Endothelial cell of umbilical vein (primary cell): ENCODE results near the gene VPS36. TPM values are rescaled to one million over a fixed set of nuclear protein-coding genes. Genes with fewer than 3 reads are reported as not detected.

Experiments used
- BruUV-seq: library from RNA; stranded (reverse); fragments of 400-500 nt; replicated peaks from 2 replicates; lab custom pipeline; 2021; lab: Mats Ljungman, UMichigan
- CTCF ChIA-PET: fragments of 300-600, 350-600 bp; sonication (Branson Sonifier 250); formaldehyde crosslinking; loops from one replicate; lab custom pipeline; 2021; ENCODE audit warnings: antibody characterized with exemption, inconsistent platforms; lab: Charles Lee
- POLR2A ChIA-PET: fragments of 300-600, 350-600 bp; sonication (Branson Sonifier 250); formaldehyde crosslinking; loops from one replicate; lab custom pipeline; 2021; ENCODE audit warnings: antibody characterized with exemption, inconsistent platforms; lab: Charles Lee
- DNase-seq: peaks from one replicate; pipeline ENCODE4 v3.0.0-alpha.2; 2011; ENCODE audit warnings: low read depth, low spot score
- FAIRE-seq: peaks from 2 replicates; lab custom pipeline; 2011; peaks lifted over from hg19 to GRCh38; lab: Jason Lieb, UNC
- H2AFZ ChIP-seq: 2 replicates; pipeline ENCODE4 v1.6.0; 2012; ENCODE audit warnings: low read depth, low read length, control low read depth, inconsistent platforms
- H3K27ac ChIP-seq: 2 replicates; pipeline ENCODE4 v1.5.1; 2011; ENCODE audit warnings: low read depth, mild to moderate bottlenecking, control low read depth, low read length, moderate library complexity; ENCODE audit not compliant: insufficient read depth
- H3K27me3 ChIP-seq, 2 experiments: 2 replicates each; pipeline versions ENCODE4 v1.6.0 to v1.6.1; 2011; ENCODE audit warnings: low read length in 2 of 2, mixed read lengths in 1 of 2; ENCODE audit not compliant: control insufficient read depth in 2 of 2, insufficient read depth in 2 of 2
- H3K36me3 ChIP-seq, 2 experiments: 2 replicates in 1 of 2; 3 replicates in 1 of 2; pipeline ENCODE4 v1.5.1; 2011; ENCODE audit warnings: low read length in 2 of 2, mild to moderate bottlenecking in 1 of 2, moderate library complexity in 1 of 2; ENCODE audit not compliant: control insufficient read depth in 2 of 2, insufficient read depth in 2 of 2; ENCODE audit errors: extremely low read depth in 1 of 2
- H3K4me1 ChIP-seq: 3 replicates; pipeline ENCODE4 v1.5.1; 2011; ENCODE audit warnings: mild to moderate bottlenecking, low read length; ENCODE audit not compliant: control insufficient read depth, insufficient read depth; ENCODE audit errors: extremely low read depth
- H3K4me2 ChIP-seq: 2 replicates; pipeline ENCODE4 v1.6.1; 2011; ENCODE audit warnings: low read length, control low read depth, mixed read lengths; ENCODE audit not compliant: insufficient read depth
- H3K4me3 ChIP-seq, 3 experiments: fragments of 200-600 bp in 1 of 3; sonication (generic), shearing (Covaris generic) in 1 of 3; replicated peaks in 1 of 3; 2 replicates each; pipeline ENCODE4 v1.5.1; 2011 to 2016; ENCODE audit warnings: control low read depth in 3 of 3, low read length in 3 of 3, mild to moderate bottlenecking in 2 of 3, inconsistent platforms in 1 of 3, low read depth in 1 of 3, moderate library complexity in 1 of 3; ENCODE audit not compliant: insufficient read depth in 1 of 3
- H3K79me2 ChIP-seq: 2 replicates; pipeline ENCODE4 v1.6.0; 2012; ENCODE audit warnings: low read length, inconsistent platforms; ENCODE audit not compliant: control insufficient read depth, insufficient read depth
- H3K9ac ChIP-seq: replicated peaks from 2 replicates; pipeline ENCODE3; 2011; ENCODE audit warnings: low read length, control low read depth; ENCODE audit not compliant: insufficient read depth; ENCODE audit errors: extremely low read depth
- H3K9me1 ChIP-seq: replicated peaks from 3 replicates; pipeline ENCODE4 v1.6.0; 2011; ENCODE audit warnings: mild to moderate bottlenecking, low read length; ENCODE audit not compliant: control insufficient read depth, insufficient read depth; ENCODE audit errors: extremely low read depth
- H3K9me3 ChIP-seq: replicated peaks from 2 replicates; pipeline ENCODE4 v1.5.1; 2012; ENCODE audit warnings: low read length, inconsistent platforms; ENCODE audit not compliant: control insufficient read depth, insufficient read depth
- H4K20me1 ChIP-seq: replicated peaks from 2 replicates; pipeline ENCODE3; 2011; ENCODE audit warnings: mild to moderate bottlenecking, low read length; ENCODE audit not compliant: control insufficient read depth, insufficient read depth; ENCODE audit errors: extremely low read depth
- CTCF ChIP-seq, 2 donors: IDR thresholded peaks; 1 replicate in 1 of 2; 2 replicates in 1 of 2; pipeline ENCODE4 v1.5.1; 2011; ENCODE audit warnings: low read length in 2 of 2, mild to moderate bottlenecking in 2 of 2, moderate library complexity in 2 of 2, control low read depth in 1 of 2, inconsistent platforms in 1 of 2, low read depth in 1 of 2; ENCODE audit not compliant: insufficient read depth in 1 of 2; ENCODE audit errors: extremely low read depth in 1 of 2
- EZH2 ChIP-seq: IDR thresholded peaks from 2 replicates; pipeline ENCODE4 v1.6.1; 2012; ENCODE audit warnings: borderline replicate concordance, low read depth, mild to moderate bottlenecking, moderate library complexity, low read length, inconsistent platforms; ENCODE audit not compliant: severe bottlenecking
- FOS ChIP-seq: IDR thresholded peaks from 2 replicates; pipeline ENCODE4 v1.6.1; 2011; ENCODE audit warnings: mild to moderate bottlenecking, low read length, moderate library complexity, borderline replicate concordance; ENCODE audit not compliant: insufficient read depth
- GATA2 ChIP-seq: IDR thresholded peaks from 2 replicates; pipeline ENCODE4 v1.7.0; 2011; ENCODE audit warnings: low read depth, mild to moderate bottlenecking, moderate library complexity, mixed read lengths, low read length; ENCODE audit not compliant: insufficient read length, insufficient read depth
- JUN ChIP-seq: IDR thresholded peaks from 2 replicates; pipeline ENCODE4 v1.6.1; 2011; ENCODE audit warnings: borderline replicate concordance, low read depth; ENCODE audit not compliant: insufficient read length, insufficient read depth
- MAX ChIP-seq: IDR thresholded peaks from 2 replicates; pipeline ENCODE4 v1.6.1; 2011; ENCODE audit not compliant: insufficient read depth, insufficient read length
- MYC ChIP-seq: IDR thresholded peaks from one replicate; pipeline ENCODE4 v1.6.1; 2011; ENCODE audit warnings: mild to moderate bottlenecking, low read depth, low read length
- POLR2A ChIP-seq: IDR thresholded peaks from 2 replicates; pipeline ENCODE4 v1.6.1; 2012; ENCODE audit warnings: low read depth, mild to moderate bottlenecking, control low read depth, low read length
- POLR2AphosphoS5 ChIP-seq: IDR thresholded peaks from 2 replicates; pipeline ENCODE4 v1.6.1; 2012; ENCODE audit warnings: low read depth, mild to moderate bottlenecking, control low read depth, low read length, moderate library complexity; ENCODE audit not compliant: insufficient read depth
- dilution Hi-C: fragments of 300-500 bp; cut with MboI; formaldehyde crosslinking; loops from one replicate; pipeline ENCODE4 v1.15.0; 2019; ENCODE audit warnings: low sequenced_read_pairs; ENCODE audit not compliant: extremely low pct_ligation_motif_present
- intact Hi-C: fragments of 100-400 bp; cut with micrococcal nuclease; formaldehyde crosslinking; loops from one replicate; pipeline ENCODE4 v1.10.0; 2022
- polyA plus RNA-seq, 4 experiments: library from polyadenylated mRNA; depleted of rRNA in 3 of 4; stranded (reverse) in 3 of 4; unstranded in 1 of 4; fragments of >200 nt; gene quantifications; 2 replicates each; pipeline versions ENCODE4 v1.2.1 to v1.2.3, GENCODE V29; 2011 to 2012; ENCODE audit warnings: missing spikeins in 1 of 4
- total RNA-seq: library from RNA; stranded (reverse); gene quantifications from 2 replicates; pipeline ENCODE4 v1.2.3, GENCODE V29; 2021

Gene VPS36
- total and polyA plus RNA-seq, 2 donors (not counting 3 experiments of a cell fraction or from before 2014, with no cell fraction given): 14.3 to 32.3 TPM

- Histone ChIP-seq H3K79me2 (no peaks in the 10 kb centered on the region), H3K9me3 (no peaks in the 10 kb centered on the region), H3K9ac (no peak overlapping the region), H4K20me1 (no peaks in the 10 kb centered on the region), H3K27me3 (no peaks in the 10 kb centered on the region), H3K27ac (no peak overlapping the region), H3K4me1 (peaks cover 17% of the 10 kb centered on the region), H3K4me2 (no peak overlapping the region), H2AFZ (no peak overlapping the region), H3K9me1 (no peaks in the 10 kb centered on the region), H3K4me3 (no peak overlapping the region), H3K36me3 (peaks cover 0 to 6% of the 10 kb centered on the region in 2 experiments)
- TF ChIP-seq EZH2: no peak
- TF ChIP-seq POLR2AphosphoS5: no peak
- no peak for TF ChIP-seq JUN
- no peak for TF ChIP-seq GATA2
- no peak for TF ChIP-seq MAX
- BruUV-seq: no TSS peak
- intact Hi-C loops (no loop called here), dilution Hi-C loops (no loop called here)
- ChIA-PET CTCF (interaction anchor here (0.9 to 11.9 kb wide), 2 partner anchors 24 to 37 kb away, joined by 3 to 142 read pairs; partner anchors contain the start of gene VPS36), POLR2A (no interaction called here)
- FAIRE-seq (no peak), DNase-seq (no peak)
Observed at GRCh38 chr13:52412128-52412527, 38.3 kb downstream of the VPS36 start.

- Histone ChIP-seq H3K9me3 (no peaks in the 10 kb centered on the region), H3K79me2 (no peaks in the 10 kb centered on the region), H3K9ac (no peak overlapping the region), H3K4me2 (no peak overlapping the region), H3K4me1 (peaks cover 17% of the 10 kb centered on the region), H3K27ac (no peak overlapping the region), H3K36me3 (peaks cover 0 to 3% of the 10 kb centered on the region in 2 experiments), H2AFZ (no peak overlapping the region), H4K20me1 (no peaks in the 10 kb centered on the region), H3K9me1 (no peaks in the 10 kb centered on the region), H3K4me3 (no peak overlapping the region), H3K27me3 (no peaks in the 10 kb centered on the region)
- TF ChIP-seq JUN (no peak), FOS (no peak), GATA2 (no peak), MAX (no peak), EZH2 (no peak), CTCF (IDR thresholded peaks at IDR 0.05; ENCODE audit: extremely low read depth in 1 of 2, insufficient read depth in 1 of 2, low read depth in 1 of 2, low read length in 2 of 2) (no peak), POLR2A (no peak), POLR2AphosphoS5 (no peak), MYC (no peak)
- ChIA-PET POLR2A (no interaction called here), CTCF (interaction anchor here (1.3 to 11.9 kb wide), 2 partner anchors 11 to 38 kb away, joined by 8 to 142 read pairs; partner anchors contain the start of gene VPS36)
- BruUV-seq: no TSS peak
- dilution Hi-C loops: no loop called here
- intact Hi-C loops: no loop called here
- DNase-seq (no peak), FAIRE-seq (no peak)
Observed at GRCh38 chr13:52411629-52412028, 38.8 kb downstream of the VPS36 start.
